HepG2 (cell line): ENCODE data around the gene ERCC4. TPM values are rescaled to one million over a fixed set of nuclear protein-coding genes. Genes with fewer than 3 reads are reported as not detected.
A peak's percentile ranks its signal among the peaks of the same experiment; 100 is the strongest.

ENCODE experiments used
- ATAC-seq: fragments of 200-7000 bp; cut with Tn5 transposase; 3 replicates; pipeline ENCODE4 v1.9.1; 2020; ENCODE audit warnings: mild to moderate bottlenecking, moderate library complexity
- Bru-seq: library from RNA; stranded (reverse); fragments of 400-500 nt; gene quantifications from one replicate; lab custom pipeline; 2021; lab: Mats Ljungman, UMichigan
- BruChase-seq, 2 experiments: library from RNA; stranded (reverse); fragments of 400-500 nt; gene quantifications; one replicate each; lab custom pipeline; 2021; lab: Mats Ljungman, UMichigan
- BruUV-seq: library from RNA; stranded (reverse); fragments of 400-500 nt; replicated peaks from 2 replicates; lab custom pipeline; 2021; lab: Mats Ljungman, UMichigan
- CTCF ChIA-PET: fragments of 300-600 bp; formaldehyde crosslinking; extraction: SDS; loops from one replicate; lab custom pipeline; 2021; ENCODE audit warnings: low total read pairs, inconsistent platforms, low intra/inter-chr PET ratio; lab: Yijun Ruan, JAX
- POLR2A ChIA-PET: fragments of 350-600 bp; sonication (Branson Sonifier 250); formaldehyde crosslinking; loops from one replicate; lab custom pipeline; 2020; ENCODE audit warnings: antibody characterized with exemption, inconsistent platforms; lab: Yijun Ruan, JAX
- DNase-seq: peaks from one replicate; pipeline ENCODE4 v3.0.0-alpha.2; 2015; ENCODE audit warnings: low spot score
- FAIRE-seq: peaks from 3 replicates; lab custom pipeline; 2011; peaks lifted over from hg19 to GRCh38; lab: Jason Lieb, UNC
- H2AFZ ChIP-seq: one replicate; pipeline ENCODE4 v1.6.1; 2011; ENCODE audit warnings: low read length, inconsistent platforms
- H3K27ac ChIP-seq: fragments of 300-600 bp; 3 replicates; pipeline ENCODE4 v1.8.0; 2011; ENCODE audit warnings: mixed run types, mild to moderate bottlenecking, mixed read lengths, low read length, inconsistent platforms; ENCODE audit not compliant: insufficient read depth; ENCODE audit errors: extremely low read length
- H3K27me3 ChIP-seq, 2 experiments: fragments of 200-600 bp in 1 of 2; 2 replicates in 1 of 2; 3 replicates in 1 of 2; pipeline versions ENCODE4 v1.6.0 to v1.8.0; 2011; ENCODE audit warnings: low read length in 2 of 2, mild to moderate bottlenecking in 2 of 2, moderate library complexity in 2 of 2, inconsistent platforms in 1 of 2; ENCODE audit not compliant: insufficient read depth in 2 of 2, control insufficient read depth in 1 of 2
- H3K36me3 ChIP-seq, 2 experiments: fragments of 200-600 bp in 1 of 2; replicated peaks in 1 of 2; 2 replicates in 1 of 2; 3 replicates in 1 of 2; pipeline versions ENCODE4 v1.5.1 to v1.8.0; 2011; ENCODE audit warnings: low read length in 2 of 2, inconsistent platforms in 1 of 2; ENCODE audit not compliant: insufficient read depth in 2 of 2, control insufficient read depth in 1 of 2
- H3K4me1 ChIP-seq: 2 replicates; pipeline ENCODE4 v1.5.1; 2012; ENCODE audit warnings: low read length, inconsistent platforms; ENCODE audit not compliant: insufficient read depth
- H3K4me2 ChIP-seq: 2 replicates; pipeline ENCODE4 v1.6.0; 2011; ENCODE audit warnings: low read depth, low read length, inconsistent platforms
- H3K4me3 ChIP-seq, 3 experiments: fragments of 200-600 bp in 1 of 3; sonication (generic), shearing (Covaris generic) in 1 of 3; replicated peaks in 1 of 3; 2 replicates each; pipeline ENCODE4 v1.5.1; 2011 to 2016; ENCODE audit warnings: low read length in 3 of 3, inconsistent platforms in 2 of 3, low read depth in 2 of 3, mild to moderate bottlenecking in 2 of 3, control low read depth in 1 of 3, mixed read lengths in 1 of 3; ENCODE audit not compliant: insufficient read depth in 1 of 3
- H3K79me2 ChIP-seq: one replicate; pipeline ENCODE4 v1.6.1; 2011; ENCODE audit warnings: low read length, inconsistent platforms; ENCODE audit not compliant: insufficient read depth
- H3K9ac ChIP-seq: 2 replicates; pipeline ENCODE4 v1.6.0; 2011; ENCODE audit warnings: mild to moderate bottlenecking, low read depth, low read length, inconsistent platforms; ENCODE audit not compliant: insufficient read depth
- H3K9me3 ChIP-seq: 2 replicates; pipeline ENCODE4 v1.5.1; 2012; ENCODE audit warnings: mild to moderate bottlenecking, low read length
- H4K20me1 ChIP-seq: 2 replicates; pipeline ENCODE4 v1.6.0; 2011; ENCODE audit warnings: inconsistent platforms, mild to moderate bottlenecking, low read length, moderate library complexity; ENCODE audit not compliant: insufficient read depth
- BRCA1 ChIP-seq: sonication (generic); formaldehyde crosslinking; IDR thresholded peaks from 2 replicates; pipeline ENCODE4 v1.4.0; 2020; ENCODE audit warnings: missing genetic modification reagents
- NR3C1 ChIP-seq: sonication (generic); formaldehyde crosslinking; IDR thresholded peaks from 2 replicates; pipeline ENCODE4 v1.4.0; 2020; ENCODE audit warnings: missing genetic modification reagents
- RARA ChIP-seq: IDR thresholded peaks from 2 replicates; pipeline ENCODE4 v1.6.1; 2016; ENCODE audit warnings: missing genetic modification reagents, missing compliant biosample characterization
- REXO4 ChIP-seq: sonication (generic); formaldehyde crosslinking; IDR thresholded peaks from 2 replicates; pipeline ENCODE4 v1.8.0; 2022; ENCODE audit warnings: missing genetic modification reagents, mild to moderate bottlenecking, borderline replicate concordance
- ZNF329 ChIP-seq: sonication (generic); formaldehyde crosslinking; IDR thresholded peaks from 2 replicates; pipeline ENCODE4 v1.9.0; 2021; ENCODE audit warnings: low read depth, mild to moderate bottlenecking, missing genetic modification reagents
- ZNF589 ChIP-seq: sonication (generic); formaldehyde crosslinking; conservative IDR thresholded peaks from 2 replicates; pipeline ENCODE4 v1.8.0; 2022; ENCODE audit warnings: mild to moderate bottlenecking, moderate library complexity, missing genetic modification reagents
- WGBS: methylation state at CpG from one replicate; pipeline ENCODE4 v1.1.6; 2017; ENCODE audit warnings: low lambda C conversion rate; 5-methylcytosine and 5-hydroxymethylcytosine counted together
- in situ Hi-C: cut with HindIII; loops from 2 replicates; pipeline ENCODE4 v1.10.0; 2017; ENCODE audit warnings: low pct_unique_long_range_greater_than_20kb; ENCODE audit not compliant: extremely low pct_ligation_motif_present
- intact Hi-C: fragments of 100-400 bp; cut with micrococcal nuclease; formaldehyde crosslinking; loops from one replicate; pipeline ENCODE4 v1.10.0; 2022; ENCODE audit not compliant: unreplicated experiment
- long read RNA-seq, 2 experiments: library from RNA in 1 of 2; library from polyadenylated mRNA in 1 of 2; stranded (forward) in 1 of 2; unstranded in 1 of 2; transcript quantifications; one replicate each; pipeline ENCODE4 v2.0.0, GENCODE V29; 2019 to 2022
- polyA minus RNA-seq, 3 experiments: library from RNA; depleted of rRNA, polyadenylated mRNA; stranded (reverse); fragments of >200 nt; gene quantifications; 2 replicates each; pipeline ENCODE4 v1.2.3, GENCODE V29; 2011; ENCODE audit warnings: low replicate concordance in 1 of 3
- polyA plus RNA-seq, 8 experiments: library from polyadenylated mRNA; depleted of rRNA in 3 of 8; stranded (reverse) in 7 of 8; unstranded in 1 of 8; fragments of >200 nt; fragmentation: Illumina TruSeq in 4 of 8; extraction: Trizol in 4 of 8; gene quantifications; 2 replicates each; pipeline versions ENCODE4 v1.2.1 to v1.2.3, GENCODE V29; 2011 to 2016; ENCODE audit warnings: low read depth in 4 of 8, missing spikeins in 1 of 8, mixed read lengths in 1 of 8; ENCODE audit not compliant: insufficient read depth in 1 of 8
- total RNA-seq, 5 experiments: library from RNA; depleted of rRNA; stranded (reverse); fragments of >200 nt; fragmentation: Illumina TruSeq; extraction: Trizol; gene quantifications; 2 replicates each; pipeline ENCODE4 v1.2.3, GENCODE V29; 2016; ENCODE audit warnings: low read depth in 1 of 5
- TF ChIP-seq, protein P1 (sequence below), 2 experiments: sonication (generic) in 1 of 2; formaldehyde crosslinking in 1 of 2; IDR thresholded peaks; 2 replicates each; pipeline versions ENCODE4 v1.5.1 to v1.6.1; 2011 to 2020; ENCODE audit warnings: borderline replicate concordance in 1 of 2, low read depth in 1 of 2, low read length in 1 of 2, mild to moderate bottlenecking in 1 of 2, missing genetic modification reagents in 1 of 2, moderate library complexity in 1 of 2
- TF ChIP-seq, protein P2 (sequence below): sonication (generic); formaldehyde crosslinking; IDR thresholded peaks from 2 replicates; pipeline ENCODE4 v1.4.0; 2020; ENCODE audit warnings: mild to moderate bottlenecking, low read depth, missing genetic modification reagents
- TF ChIP-seq, protein P3 (sequence below): sonication (generic); formaldehyde crosslinking; IDR thresholded peaks from 2 replicates; pipeline ENCODE4 v1.8.0; 2023; ENCODE audit warnings: mild to moderate bottlenecking, missing genetic modification reagents

Gene ERCC4
- total RNA-seq (2016; rRNA removed; fragmentation: Illumina TruSeq; extraction: Trizol) (15.2 and 27.9 TPM in 2 replicates), polyA plus RNA-seq (2011; rRNA removed) (5.4 and 5.7 TPM in 2 replicates), polyA minus RNA-seq (2011; rRNA and poly(A)+ RNA removed; ENCODE audit: low replicate concordance) (26.2 and 26.7 TPM in 2 replicates), Bru-seq, nascent RNA (percentile 75 among the genes with signal in this experiment), BruChase-seq, experiment 1, labeled RNA remaining after a 6-hour chase (percentile 73 among the genes with signal in this experiment), BruChase-seq, experiment 2, labeled RNA remaining after a 2-hour chase (percentile 80 among the genes with signal in this experiment)
- total RNA-seq (2016; cell fraction: cytosol; rRNA removed; fragmentation: Illumina TruSeq; extraction: Trizol; ENCODE audit: low read depth): 15.7 and 17.8 TPM in 2 replicates
- total RNA-seq (2016; cell fraction: insoluble cytoplasmic fraction; rRNA removed; fragmentation: Illumina TruSeq; extraction: Trizol): 15.2 and 33.1 TPM in 2 replicates
- total RNA-seq (2016; cell fraction: membrane; rRNA removed; fragmentation: Illumina TruSeq; extraction: Trizol): 5.6 and 5.8 TPM in 2 replicates
- 13.3 and 14.1 TPM in 2 replicates for total RNA-seq (2016; cell fraction: nucleus; rRNA removed; fragmentation: Illumina TruSeq; extraction: Trizol)
- polyA plus RNA-seq (2011; cell fraction: cytosol; rRNA removed): 1.7 and 2.7 TPM in 2 replicates
- polyA plus RNA-seq (2011; cell fraction: nucleus; rRNA removed): 3.0 and 4.3 TPM in 2 replicates
- polyA plus RNA-seq (2012): 6.4 and 8.2 TPM in 2 replicates
- 0.23 and 0.35 TPM in 2 replicates for polyA plus RNA-seq (2016; cell fraction: cytosol; fragmentation: Illumina TruSeq; extraction: Trizol; ENCODE audit: low read depth)
- 8.7 and 9.8 TPM in 2 replicates for polyA plus RNA-seq (2016; cell fraction: insoluble cytoplasmic fraction; fragmentation: Illumina TruSeq; extraction: Trizol; ENCODE audit: low read depth)
- 0.58 and 0.98 TPM in 2 replicates for polyA plus RNA-seq (2016; cell fraction: membrane; fragmentation: Illumina TruSeq; extraction: Trizol; ENCODE audit: low read depth)
- polyA plus RNA-seq (2016; cell fraction: nucleus; fragmentation: Illumina TruSeq; extraction: Trizol; ENCODE audit: insufficient read depth, low read depth): 8.7 and 13.2 TPM in 2 replicates
- 19.2 and 21.1 TPM in 2 replicates for polyA minus RNA-seq (2011; cell fraction: cytosol; rRNA and poly(A)+ RNA removed)
- polyA minus RNA-seq (2011; cell fraction: nucleus; rRNA and poly(A)+ RNA removed): 15.1 and 21.3 TPM in 2 replicates
- long read RNA-seq, experiment 1, transcript ERCC4-207 (6 exons, 2,073 nt): major isoform, 8 of 19 reads
- long read RNA-seq, experiment 1, partial matches to known transcripts: 5 of 19 reads
- long read RNA-seq, experiment 1, other reads (novel, unspliced or antisense): 4 of 19 reads
- long read RNA-seq, experiment 2, partial matches to known transcripts: 0 of 14 reads
- long read RNA-seq, experiment 2, other reads (novel, unspliced or antisense): 14 of 14 reads

- ATAC-seq (peak; percentile 99), DNase-seq (peak; percentile 100), FAIRE-seq (peak; percentile 95)
- Histone ChIP-seq H3K9me3 (no peaks in the 10 kb centered on the region), H3K4me2 (peak within 1 kb of the TSS; percentile 87), H3K9ac (peak within 1 kb of the TSS; percentile 95), H3K4me1 (peaks cover 38% of the 10 kb centered on the region), H3K27ac (peak within 1 kb of the TSS; percentile 49), H4K20me1 (0 out of 2 replicates have a peak, but pooled peaks cover 4% of the 10 kb centered on the region), H3K27me3 (no peaks in the 10 kb centered on the region; a peak in 1 of 5 replicates), H3K36me3 (peaks cover 7 to 18% of the 10 kb centered on the region in 2 experiments; a peak in 4 of 5 replicates), H3K4me3 (peak within 1 kb of the TSS; percentile 89 to 98 (median 98)), H3K79me2 (no peaks in the 10 kb centered on the region), H2AFZ (peak within 1 kb of the TSS; percentile 90)
- 1% methylated on average over 63 of the region's 64 CpGs for WGBS
- POLR2A ChIA-PET: interaction anchor here (0.6 to 1.5 kb wide), 23 partner anchors 10 to 714 kb away, joined by 3 to 16 read pairs (median 3); partner anchors contain the start of gene PARN
- CTCF ChIA-PET: interaction anchor here (1.2 to 3.1 kb wide), 3 partner anchors 10 to 54 kb away, joined by 4 to 34 read pairs (median 29); no protein-coding TSS in a partner anchor
- intact Hi-C loops (loop anchor here (5.0 to 10.0 kb wide), 3 partner anchors 215 to 607 kb away; no protein-coding TSS in a partner anchor), in situ Hi-C loops (loop anchor here (5.0 to 10.0 kb wide), 3 partner anchors 295 to 367 kb away; no protein-coding TSS in a partner anchor)
- BruUV-seq: no TSS peak
- TF ChIP-seq ZNF329 (CRISPR knock-in tag) (peak; percentile 81; the same call in 1 of the 2 replicates), RARA (CRISPR knock-in tag) (peak; percentile 23; the same call in 1 of the 2 replicates), BRCA1 (CRISPR knock-in tag) (peak; percentile 54; the same call in 1 of the 2 replicates), ZNF589 (CRISPR knock-in tag) (0 out of 2 replicates have a peak, but pooled peaks have one; percentile 74), REXO4 (no peak), NR3C1 (no peak)
- TF ChIP-seq, protein P1, sequence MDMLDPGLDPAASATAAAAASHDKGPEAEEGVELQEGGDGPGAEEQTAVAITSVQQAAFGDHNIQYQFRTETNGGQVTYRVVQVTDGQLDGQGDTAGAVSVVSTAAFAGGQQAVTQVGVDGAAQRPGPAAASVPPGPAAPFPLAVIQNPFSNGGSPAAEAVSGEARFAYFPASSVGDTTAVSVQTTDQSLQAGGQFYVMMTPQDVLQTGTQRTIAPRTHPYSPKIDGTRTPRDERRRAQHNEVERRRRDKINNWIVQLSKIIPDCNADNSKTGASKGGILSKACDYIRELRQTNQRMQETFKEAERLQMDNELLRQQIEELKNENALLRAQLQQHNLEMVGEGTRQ (IDR thresholded peaks at IDR 0.05; ENCODE audit: low read depth, low read length): no peak
- TF ChIP-seq, protein P1 (CRISPR knock-in tag; IDR thresholded peaks at IDR 0.05; ENCODE audit: borderline replicate concordance): no peak; the same call in 1 of the 2 replicates
- TF ChIP-seq, protein P2, sequence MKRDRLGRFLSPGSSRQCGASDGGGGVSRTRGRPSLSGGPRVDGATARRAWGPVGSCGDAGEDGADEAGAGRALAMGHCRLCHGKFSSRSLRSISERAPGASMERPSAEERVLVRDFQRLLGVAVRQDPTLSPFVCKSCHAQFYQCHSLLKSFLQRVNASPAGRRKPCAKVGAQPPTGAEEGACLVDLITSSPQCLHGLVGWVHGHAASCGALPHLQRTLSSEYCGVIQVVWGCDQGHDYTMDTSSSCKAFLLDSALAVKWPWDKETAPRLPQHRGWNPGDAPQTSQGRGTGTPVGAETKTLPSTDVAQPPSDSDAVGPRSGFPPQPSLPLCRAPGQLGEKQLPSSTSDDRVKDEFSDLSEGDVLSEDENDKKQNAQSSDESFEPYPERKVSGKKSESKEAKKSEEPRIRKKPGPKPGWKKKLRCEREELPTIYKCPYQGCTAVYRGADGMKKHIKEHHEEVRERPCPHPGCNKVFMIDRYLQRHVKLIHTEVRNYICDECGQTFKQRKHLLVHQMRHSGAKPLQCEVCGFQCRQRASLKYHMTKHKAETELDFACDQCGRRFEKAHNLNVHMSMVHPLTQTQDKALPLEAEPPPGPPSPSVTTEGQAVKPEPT (CRISPR knock-in tag): 0 out of 2 replicates have a peak, but pooled peaks have one; percentile 66
- TF ChIP-seq, protein P3, sequence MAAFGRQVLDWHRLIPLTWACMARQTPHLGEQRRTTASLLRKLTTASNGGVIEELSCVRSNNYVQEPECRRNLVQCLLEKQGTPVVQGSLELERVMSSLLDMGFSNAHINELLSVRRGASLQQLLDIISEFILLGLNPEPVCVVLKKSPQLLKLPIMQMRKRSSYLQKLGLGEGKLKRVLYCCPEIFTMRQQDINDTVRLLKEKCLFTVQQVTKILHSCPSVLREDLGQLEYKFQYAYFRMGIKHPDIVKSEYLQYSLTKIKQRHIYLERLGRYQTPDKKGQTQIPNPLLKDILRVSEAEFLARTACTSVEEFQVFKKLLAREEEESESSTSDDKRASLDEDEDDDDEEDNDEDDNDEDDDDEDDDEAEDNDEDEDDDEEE (CRISPR knock-in tag): peak; percentile 87; the same call in 1 of the 2 replicates
Observed at GRCh38 chr16:13919683-13920509, at the start of gene ERCC4. Gene ERCC4, plus strand, starts transcription at chr16:13920154. Its CDS starts 12 bp downstream, at chr16:13920166.
